Placental pericyte (primary cell): ENCODE results near the gene GSKIP. TPM values are rescaled to one million over a fixed set of nuclear protein-coding genes. Genes with fewer than 3 reads are reported as not detected.

Experiments used
- small RNA-seq: library from RNA; depleted of rRNA; stranded (forward); fragments of <200 nt; gene quantifications from one replicate; pipeline ENCODE3, GENCODE V24; 2012; ENCODE audit warnings: low replicate concordance
- total RNA-seq: library from RNA; depleted of rRNA; stranded (reverse); fragments of >200 nt; gene quantifications from 2 replicates; pipeline ENCODE4 v1.2.3, GENCODE V29; 2012

The GSKIP gene
- total RNA-seq: 26.0 and 44.7 TPM in 2 replicates

GRCh38 chr14:96362965-96363750 lies at the start of gene GSKIP, which contains the start of gene ATG2B:
Gene GSKIP, plus strand, starts transcription at chr14:96363526. Its CDS starts 18,722 bp downstream, at chr14:96382248.
Gene ATG2B, minus strand, starts transcription at chr14:96363341. Its CDS starts 365 bp downstream, at chr14:96362976.

Small RNAs within 50 kb of the gene (small RNA-seq; reads per million reads assigned to genes)
- 1.1 reads per million, percentile 48 among the genes with 10 or more reads in this experiment for gene RNU2-33P

Other genes with a start within 250 kb of the GSKIP start
- gene BDKRB2, start 158.7 kb upstream of the GSKIP start, total RNA-seq: 56.5 and 85.5 TPM in 2 replicates
- 46.7 and 47.5 TPM in 2 replicates for gene BDKRB1, start 107.3 kb upstream of the GSKIP start, total RNA-seq
- gene ATG2B, start 185 bp upstream of the GSKIP start, total RNA-seq: 26.3 and 31.4 TPM in 2 replicates
- 0.14 and 2.0 TPM in 2 replicates for gene AK7, start 28.6 kb downstream of the GSKIP start, total RNA-seq
- 100 and 140 TPM in 2 replicates for gene PAPOLA, start 138.9 kb downstream of the GSKIP start, total RNA-seq